Measurements from ENCODE around the gene ABCB9.
"Not testable (repeated sequence)": the region's sequence is repeated elsewhere in the genome, so short reads cannot be mapped to it uniquely, and the experiment has no call there.

The ABCB9 gene

DNA sequence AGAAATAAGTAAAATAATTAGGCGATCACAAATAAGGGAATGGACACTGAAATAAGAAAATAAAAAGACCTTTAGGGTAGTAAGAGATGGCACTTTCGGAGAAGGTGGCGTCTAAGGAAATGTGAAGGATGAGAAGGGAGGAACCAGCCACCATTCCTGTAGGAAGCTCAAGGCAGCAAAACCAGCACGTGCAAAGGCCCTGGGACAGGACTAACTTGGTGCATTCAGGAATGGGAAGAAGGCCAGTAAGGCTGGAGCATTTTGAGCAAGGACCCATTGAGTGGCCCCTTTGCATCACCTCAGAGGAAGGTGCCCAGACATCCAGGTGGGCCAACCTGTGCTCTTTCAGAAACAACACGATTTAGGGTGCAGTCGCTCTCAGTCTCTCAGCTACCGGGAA lies 69.6 kb downstream of the ABCB9 start:
- no peak overlapping the region for H3K4me3 ChIP-seq (ENCODE audit: low read length)
- no peak for TF ChIP-seq ZNF274 (IDR thresholded peaks at IDR 0.05; ENCODE audit: low read depth, low read length)

DNA sequence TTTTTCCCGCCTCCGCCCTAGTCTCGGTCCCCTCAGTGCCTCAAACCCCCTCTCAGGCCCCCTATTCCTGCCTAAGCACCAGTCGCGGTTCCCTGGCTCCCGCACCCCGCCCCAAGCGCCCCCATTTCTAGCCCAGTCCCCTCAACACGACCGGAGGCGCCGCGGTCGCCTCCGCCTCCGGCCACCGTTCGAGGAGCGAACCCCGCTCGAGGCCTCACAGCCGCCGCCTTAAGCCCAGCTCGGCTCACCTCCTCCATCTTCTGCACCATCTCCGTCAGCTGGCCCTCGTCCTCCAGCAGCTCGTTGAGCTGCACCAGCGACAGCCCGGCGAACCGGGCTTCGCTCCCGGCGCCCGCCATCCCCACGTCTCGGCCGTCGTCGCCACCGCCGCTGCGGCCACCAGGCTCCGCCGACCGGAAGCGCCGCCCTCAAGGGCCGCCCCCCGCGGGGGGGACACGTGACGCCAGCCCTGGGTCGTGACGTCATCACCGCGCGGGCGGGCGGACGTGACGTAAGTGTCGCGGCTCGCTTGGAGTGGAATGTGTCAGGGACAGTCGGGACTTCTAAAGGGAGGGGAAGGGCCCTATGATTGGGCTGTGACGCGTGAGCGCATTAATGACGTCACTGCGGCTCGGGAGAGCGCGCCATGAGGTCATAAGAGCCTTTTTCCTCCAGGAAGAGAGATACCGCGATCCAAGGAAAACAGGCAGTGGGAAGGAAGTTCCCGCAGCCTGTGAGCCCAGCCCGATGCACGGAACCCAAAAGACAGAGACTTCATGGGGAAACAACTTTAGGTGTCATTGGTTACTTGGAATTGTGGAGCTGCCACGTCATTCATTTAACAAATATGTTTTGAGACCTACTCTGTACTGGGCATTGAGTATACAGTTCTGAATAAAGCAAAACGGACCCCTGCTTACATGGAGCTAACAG lies 70.3 kb downstream of the ABCB9 start, which contains the start of gene VPS37B:
Gene VPS37B (minus strand): TSS at position 421 of the 933 bp plus-strand sequence. CDS start 62 bp downstream, at position 359.
- no peak for TF ChIP-seq ZNF274 (IDR thresholded peaks at IDR 0.05; ENCODE audit: low read depth, low read length)
- peak within 1 kb of the TSS; percentile 85 for H3K4me3 ChIP-seq (ENCODE audit: low read length)

DNA sequence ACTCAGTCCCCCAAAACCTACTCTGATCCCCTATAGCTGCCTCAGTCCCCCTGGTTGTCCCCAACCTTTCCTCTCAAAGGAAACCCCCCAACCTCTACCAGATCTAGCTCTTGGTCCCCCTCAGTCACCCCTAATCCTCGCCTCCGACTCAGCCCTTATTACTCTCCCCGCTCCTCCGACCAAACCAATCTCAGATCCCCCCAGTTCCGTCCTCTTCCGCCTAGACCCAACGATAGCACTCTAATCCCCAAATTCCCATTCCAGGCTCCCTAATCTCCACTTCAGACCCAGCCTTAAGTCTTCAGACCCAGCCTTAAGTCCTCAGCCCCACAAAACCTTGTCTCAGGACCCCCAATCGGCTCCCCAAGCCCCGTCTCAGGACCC lies 71.0 kb downstream of the ABCB9 start:
- no peak for TF ChIP-seq ZNF274 (IDR thresholded peaks at IDR 0.05; ENCODE audit: low read depth, low read length)
- H3K4me3 ChIP-seq (ENCODE audit: low read length), result peak overlapping the region; percentile 85

DNA sequence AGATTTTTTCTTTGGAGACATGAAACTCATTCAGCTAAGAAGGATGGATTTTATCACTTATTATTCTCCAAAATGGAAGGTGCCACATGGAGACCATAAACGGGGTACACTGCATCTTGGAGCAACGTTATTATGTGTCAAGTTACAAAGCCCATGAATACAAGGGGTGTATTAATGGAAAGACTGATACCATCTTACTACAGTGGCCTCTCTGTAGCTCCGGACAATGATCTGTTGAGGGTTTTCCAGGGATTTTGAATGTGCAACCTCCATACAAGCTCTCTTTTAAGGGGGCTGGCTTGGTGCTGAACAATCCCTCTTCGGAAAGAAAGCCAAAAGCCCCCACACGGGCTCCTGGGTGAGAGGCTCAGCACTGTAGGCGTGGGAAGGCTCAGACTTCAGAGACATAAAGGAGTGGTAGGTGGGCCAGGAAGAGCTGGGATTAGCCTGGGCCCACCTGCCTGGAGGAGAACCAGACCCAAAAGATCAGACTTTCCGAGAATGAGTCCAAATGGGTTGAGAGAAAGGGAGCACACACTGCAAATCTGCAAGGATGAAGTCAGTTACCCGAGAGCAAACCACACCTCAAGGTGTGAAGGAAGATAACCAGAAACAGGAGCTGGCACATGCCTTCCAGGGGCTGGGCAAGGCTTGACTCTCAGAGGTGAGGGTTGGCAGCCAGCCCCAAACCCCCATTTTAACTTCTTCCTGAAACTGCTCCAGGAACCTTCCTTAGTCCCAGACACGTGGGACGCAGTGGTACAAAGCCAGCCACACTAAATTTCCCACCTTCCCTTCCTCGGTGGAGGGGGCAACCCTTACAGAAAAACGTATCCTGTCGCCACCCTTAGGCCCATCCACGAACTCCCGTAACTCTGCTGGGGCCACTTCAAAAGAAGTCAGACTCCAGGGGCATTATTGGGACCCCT lies 71.8 kb downstream of the ABCB9 start:
- TF ChIP-seq ZNF274 (IDR thresholded peaks at IDR 0.05; ENCODE audit: low read depth, low read length), result no peak
- peak overlapping the region; percentile 85 for H3K4me3 ChIP-seq (ENCODE audit: low read length)

DNA sequence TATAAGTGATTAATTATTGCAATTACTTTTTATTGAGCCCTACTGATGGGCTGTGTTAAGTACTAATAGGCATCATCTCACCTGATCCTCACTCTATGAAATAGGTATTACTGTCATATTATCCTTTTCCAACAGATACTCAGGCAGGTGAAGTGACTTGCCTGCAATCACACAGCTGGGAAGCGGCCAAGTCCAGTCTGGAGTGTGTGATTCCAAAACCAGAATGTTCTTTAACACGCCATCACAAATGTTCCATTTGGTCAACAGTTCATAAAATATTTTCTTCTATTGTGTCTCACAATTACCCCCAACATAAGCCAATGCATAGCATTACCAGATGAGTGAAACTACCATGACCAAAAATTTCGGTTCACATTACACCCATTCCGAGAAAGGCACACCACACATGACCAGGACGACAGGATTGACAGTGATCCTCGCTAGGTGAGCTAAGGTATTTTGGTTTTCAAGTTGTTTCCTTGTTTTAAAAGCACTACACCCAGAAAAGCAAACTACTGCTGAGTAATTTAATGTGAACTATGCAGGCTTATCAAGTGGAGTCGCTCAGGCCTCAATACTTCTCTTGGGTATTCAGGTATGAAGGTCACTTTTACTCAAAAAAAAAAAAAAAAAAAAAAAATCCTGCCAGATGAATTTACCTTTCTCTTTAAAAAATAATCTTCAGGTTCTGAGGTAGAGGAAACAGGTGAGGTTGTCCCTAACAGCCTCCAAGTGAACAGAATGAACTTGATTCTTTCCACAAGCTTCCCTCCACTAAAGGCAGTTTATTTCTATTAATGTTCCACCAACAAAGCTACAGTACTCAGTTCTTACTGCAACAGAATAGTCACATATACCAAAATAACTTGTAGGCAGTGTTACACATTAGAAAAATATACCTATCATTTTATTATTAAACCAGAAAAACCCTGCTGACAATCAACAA lies 72.8 kb downstream of the ABCB9 start:
- H3K4me3 ChIP-seq (ENCODE audit: low read length), result no peak overlapping the region; the same call in none of the 2 replicates

DNA sequence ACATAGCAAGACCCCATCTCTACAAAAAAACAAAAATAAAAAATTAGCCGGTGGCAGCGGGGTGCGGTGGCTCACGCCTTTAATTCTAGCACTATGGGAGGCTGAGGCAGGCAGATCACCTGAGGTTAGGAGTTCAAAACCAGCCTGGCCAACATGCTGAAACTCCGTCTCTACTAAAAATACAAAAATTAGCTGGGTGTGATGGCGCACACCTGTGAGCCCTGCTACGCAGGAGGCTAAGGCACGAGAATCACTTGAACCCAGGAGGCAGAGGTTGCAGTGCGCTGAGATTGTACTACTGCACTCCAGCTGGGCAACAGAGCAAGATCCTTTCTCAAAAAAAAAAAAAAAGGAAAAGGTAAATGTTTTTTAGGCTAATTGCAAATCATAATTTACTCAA lies 73.5 kb downstream of the ABCB9 start:
- H3K4me3 ChIP-seq (ENCODE audit: low read length), result not testable (repeated sequence)

More for the DNA sequence above, 72.8 kb downstream of the ABCB9 start:
- no peak for TF ChIP-seq ZNF274 (IDR thresholded peaks at IDR 0.05; ENCODE audit: low read depth, low read length)

DNA sequence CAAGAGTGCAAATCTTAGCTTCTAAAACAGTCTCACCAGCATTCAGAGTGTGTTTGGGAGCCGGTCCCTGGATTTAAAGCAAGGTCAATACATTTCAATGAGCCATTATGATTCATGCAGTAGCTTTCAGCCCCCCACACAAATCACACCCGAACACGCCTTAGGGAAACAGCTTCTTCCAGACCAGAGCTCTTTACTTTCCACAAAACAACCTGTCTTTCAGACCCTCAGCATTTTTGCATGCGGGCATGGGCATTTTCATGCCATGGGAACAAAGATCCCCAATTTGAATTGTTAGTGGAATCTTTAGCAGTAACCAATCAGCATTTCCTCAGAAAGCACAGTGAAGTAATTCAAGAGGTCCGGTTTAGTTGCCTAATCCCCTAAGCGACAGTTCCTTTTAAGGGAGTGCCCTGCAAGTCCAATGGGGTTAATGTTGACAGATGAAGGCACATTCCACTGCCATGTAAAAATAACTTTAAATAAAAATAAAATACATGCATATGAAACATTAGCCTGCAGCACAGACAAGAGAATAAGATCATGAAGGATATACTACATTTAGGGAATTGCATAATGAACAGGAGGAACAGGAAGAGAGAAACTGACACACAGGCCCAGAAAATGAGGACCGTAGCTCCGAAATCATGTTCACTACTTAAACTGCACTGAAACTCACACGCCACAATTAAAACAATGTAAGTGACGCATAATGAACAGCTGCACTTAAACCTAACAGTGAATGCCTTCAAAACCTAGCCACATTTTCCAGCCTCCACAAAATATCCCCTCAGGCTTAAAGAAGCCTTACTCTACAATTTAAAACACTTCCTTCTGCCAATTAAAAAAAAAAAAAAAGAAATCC lies 74.4 kb downstream of the ABCB9 start:
- TF ChIP-seq ZNF274 (IDR thresholded peaks at IDR 0.05; ENCODE audit: low read depth, low read length), result no peak
- no peak overlapping the region for H3K4me3 ChIP-seq (ENCODE audit: low read length)

DNA sequence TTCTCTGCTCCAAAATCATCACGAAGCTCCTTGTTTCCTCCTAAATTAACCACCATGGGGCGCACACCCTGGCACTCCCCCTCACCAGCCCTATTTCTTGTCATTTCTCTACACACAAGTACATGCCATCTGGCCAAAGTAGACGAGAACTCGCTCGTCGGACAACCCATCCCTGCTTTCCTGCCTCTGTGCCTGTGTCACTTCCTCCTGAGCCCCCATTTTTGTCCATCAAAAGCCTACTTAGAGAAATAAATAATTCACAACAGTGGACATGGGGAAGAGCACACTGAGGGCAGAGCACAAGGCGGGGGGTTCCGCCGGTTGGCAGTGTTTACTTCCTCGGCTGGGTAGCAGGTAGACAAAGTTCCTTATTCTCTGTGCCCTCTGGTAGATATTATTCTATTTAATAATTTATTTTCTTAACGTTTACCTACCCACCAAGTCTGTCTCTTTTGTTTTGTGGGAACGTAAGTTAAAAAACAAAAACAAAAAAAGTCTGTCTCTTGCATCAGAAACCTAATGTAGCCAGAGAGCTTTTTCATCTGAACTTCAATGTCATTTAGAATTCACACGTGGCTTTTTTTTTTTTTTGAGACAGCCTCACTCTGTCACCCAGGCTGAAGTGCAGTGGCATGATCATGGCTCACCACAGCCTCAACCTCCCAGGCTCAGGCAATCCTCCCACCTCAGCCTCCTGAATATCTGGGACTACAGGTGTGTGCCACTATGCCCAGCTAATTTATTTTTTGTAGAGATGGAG lies 76.3 kb downstream of the ABCB9 start:
- no peak for TF ChIP-seq ZNF274 (IDR thresholded peaks at IDR 0.05; ENCODE audit: low read depth, low read length)
- peak overlapping the region; percentile 13; the same call in 1 of the 2 replicates for H3K4me3 ChIP-seq (ENCODE audit: low read length)

DNA sequence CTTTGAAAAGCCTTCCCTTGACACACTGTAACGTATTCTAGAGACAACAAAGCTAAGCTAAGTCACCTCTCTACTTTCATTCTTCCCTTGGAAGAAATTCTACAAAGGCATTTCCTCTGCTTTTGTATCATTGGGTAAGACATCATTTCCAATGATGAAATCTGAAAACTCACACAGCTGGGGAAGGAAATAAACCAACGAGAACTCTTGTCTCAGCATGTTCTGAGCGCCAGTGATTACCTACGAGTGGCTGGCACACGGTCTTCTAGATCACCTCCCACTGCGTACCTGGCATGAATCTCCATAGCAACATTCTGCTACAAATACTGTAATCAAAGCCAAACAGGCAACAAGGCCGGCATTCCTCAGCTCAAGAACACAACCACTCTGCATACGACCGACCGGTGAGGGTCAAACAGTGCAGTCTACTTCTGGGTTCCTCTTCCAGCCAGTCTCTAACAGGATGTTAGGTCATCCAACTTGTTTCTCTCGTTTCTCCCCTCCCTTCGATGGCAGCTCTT lies 78.0 kb downstream of the ABCB9 start:
- TF ChIP-seq ZNF274 (IDR thresholded peaks at IDR 0.05; ENCODE audit: low read depth, low read length), result no peak
- H3K4me3 ChIP-seq (ENCODE audit: low read length), result peak overlapping the region; percentile 60; the same call in 1 of the 2 replicates

DNA sequence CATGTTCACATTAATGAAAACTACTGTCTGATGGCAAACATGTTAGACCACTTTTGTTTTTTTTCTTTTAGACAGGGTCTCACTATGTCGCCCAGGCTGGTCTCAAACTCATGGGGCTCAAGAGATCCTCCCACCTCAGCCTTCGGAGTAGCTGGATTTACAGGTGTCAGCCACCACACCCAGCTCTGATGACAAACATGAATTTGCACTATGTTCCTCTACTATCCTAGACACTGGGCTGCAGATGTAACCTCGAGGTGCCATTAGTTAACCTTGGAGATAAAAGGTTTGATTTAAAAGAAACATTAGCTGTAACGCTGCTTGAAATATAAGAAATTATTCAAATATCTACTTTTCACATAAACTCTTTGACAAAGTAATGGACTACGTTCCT lies 78.4 kb downstream of the ABCB9 start:
- TF ChIP-seq ZNF274 (IDR thresholded peaks at IDR 0.05; ENCODE audit: low read depth, low read length), result no peak
- peak overlapping the region; percentile 60; the same call in 1 of the 2 replicates for H3K4me3 ChIP-seq (ENCODE audit: low read length)

Data from GM08714 (cell line).